IPS-NIHi7 (cell line): ENCODE results near the gene PNMA6A.
"Not testable (repeated sequence)": the region's sequence is repeated elsewhere in the genome, so short reads cannot be mapped to it uniquely, and the experiment has no call there.

Source experiments
- DNase-seq: peaks from one replicate; pipeline ENCODE4 v3.0.0; 2012; ENCODE audit warnings: mixed read lengths; ENCODE audit errors: extremely low spot score

Gene PNMA6A

GRCh38 chrX:153071909-153072583, at the start of gene PNMA6A:
TSS of gene PNMA6A (plus strand) at chrX:153072454. CDS start at chrX:153073063, 609 bp downstream.
- DNase-seq: not testable (repeated sequence)

- not testable (repeated sequence) for DNase-seq
These were observed 45.8 kb upstream of the PNMA6A start for GRCh38 chrX:153026501-153026900.

- DNase-seq: not testable (repeated sequence)
These were observed 43.8 kb upstream of the PNMA6A start for GRCh38 chrX:153028487-153028886.

GRCh38 chrX:153029162-153029561, 43.1 kb upstream of the PNMA6A start:
- no peak for DNase-seq

GRCh38 chrX:153029875-153030274, 42.4 kb upstream of the PNMA6A start:
- no peak for DNase-seq

GRCh38 chrX:153030801-153031200, 41.5 kb upstream of the PNMA6A start:
- DNase-seq: no peak

- DNase-seq: peak; percentile 79
These were observed 39.7 kb upstream of the PNMA6A start for GRCh38 chrX:153032397-153033118.

GRCh38 chrX:153049093-153049492, 23.2 kb upstream of the PNMA6A start:
- no peak for DNase-seq

- DNase-seq: no peak
These were observed 19.7 kb upstream of the PNMA6A start for GRCh38 chrX:153052534-153052933.

GRCh38 chrX:153055871-153056749, 16.1 kb upstream of the PNMA6A start, which contains the start of gene PNMA3:
TSS of gene PNMA3 (plus strand) at chrX:153056470. CDS start at chrX:153057056, 586 bp downstream.
- peak; percentile 33 for DNase-seq

GRCh38 chrX:153057281-153057680, 15.0 kb upstream of the PNMA6A start:
- no peak for DNase-seq

GRCh38 chrX:153059191-153060094, 12.8 kb upstream of the PNMA6A start:
- no peak for DNase-seq

- no peak for DNase-seq
These were observed 12.2 kb upstream of the PNMA6A start for GRCh38 chrX:153060095-153060445.

- no peak for DNase-seq
These were observed 10.5 kb upstream of the PNMA6A start for GRCh38 chrX:153061732-153062131.

GRCh38 chrX:153063315-153063714, 8.9 kb upstream of the PNMA6A start:
- no peak for DNase-seq

GRCh38 chrX:153064061-153064460, 8.2 kb upstream of the PNMA6A start:
- no peak for DNase-seq

- no peak for DNase-seq
These were observed 6.9 kb upstream of the PNMA6A start for GRCh38 chrX:153065389-153065788.

- not testable (repeated sequence) for DNase-seq
These were observed 5.9 kb upstream of the PNMA6A start for GRCh38 chrX:153066402-153066801.

GRCh38 chrX:153073331-153073730, 1.1 kb downstream of the PNMA6A start:
- not testable (repeated sequence) for DNase-seq

- DNase-seq: no peak
These were observed 2.1 kb downstream of the PNMA6A start for GRCh38 chrX:153074262-153074899.

GRCh38 chrX:153074935-153075334, 2.7 kb downstream of the PNMA6A start:
- DNase-seq: no peak
